Measurements from ENCODE around the gene ZNF518A. TPM values are rescaled to one million over a fixed set of nuclear protein-coding genes. Genes with fewer than 3 reads are reported as not detected.

Gene ZNF518A, protein sequence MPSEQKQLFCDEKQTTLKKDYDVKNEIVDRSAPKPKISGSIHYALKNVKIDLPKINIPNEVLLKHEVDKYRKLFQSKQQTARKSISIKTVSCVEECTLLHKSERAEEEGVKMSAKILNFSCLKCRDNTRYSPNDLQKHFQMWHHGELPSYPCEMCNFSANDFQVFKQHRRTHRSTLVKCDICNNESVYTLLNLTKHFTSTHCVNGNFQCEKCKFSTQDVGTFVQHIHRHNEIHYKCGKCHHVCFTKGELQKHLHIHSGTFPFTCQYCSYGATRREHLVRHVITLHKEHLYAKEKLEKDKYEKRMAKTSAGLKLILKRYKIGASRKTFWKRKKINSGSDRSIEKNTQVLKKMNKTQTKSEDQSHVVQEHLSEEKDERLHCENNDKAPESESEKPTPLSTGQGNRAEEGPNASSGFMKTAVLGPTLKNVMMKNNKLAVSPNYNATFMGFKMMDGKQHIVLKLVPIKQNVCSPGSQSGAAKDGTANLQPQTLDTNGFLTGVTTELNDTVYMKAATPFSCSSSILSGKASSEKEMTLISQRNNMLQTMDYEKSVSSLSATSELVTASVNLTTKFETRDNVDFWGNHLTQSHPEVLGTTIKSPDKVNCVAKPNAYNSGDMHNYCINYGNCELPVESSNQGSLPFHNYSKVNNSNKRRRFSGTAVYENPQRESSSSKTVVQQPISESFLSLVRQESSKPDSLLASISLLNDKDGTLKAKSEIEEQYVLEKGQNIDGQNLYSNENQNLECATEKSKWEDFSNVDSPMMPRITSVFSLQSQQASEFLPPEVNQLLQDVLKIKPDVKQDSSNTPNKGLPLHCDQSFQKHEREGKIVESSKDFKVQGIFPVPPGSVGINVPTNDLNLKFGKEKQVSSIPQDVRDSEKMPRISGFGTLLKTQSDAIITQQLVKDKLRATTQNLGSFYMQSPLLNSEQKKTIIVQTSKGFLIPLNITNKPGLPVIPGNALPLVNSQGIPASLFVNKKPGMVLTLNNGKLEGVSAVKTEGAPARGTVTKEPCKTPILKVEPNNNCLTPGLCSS (N-terminal part only)
- 10 to 100 TPM; 10.7 to 12.1 TPM for total RNA-seq

DNA sequence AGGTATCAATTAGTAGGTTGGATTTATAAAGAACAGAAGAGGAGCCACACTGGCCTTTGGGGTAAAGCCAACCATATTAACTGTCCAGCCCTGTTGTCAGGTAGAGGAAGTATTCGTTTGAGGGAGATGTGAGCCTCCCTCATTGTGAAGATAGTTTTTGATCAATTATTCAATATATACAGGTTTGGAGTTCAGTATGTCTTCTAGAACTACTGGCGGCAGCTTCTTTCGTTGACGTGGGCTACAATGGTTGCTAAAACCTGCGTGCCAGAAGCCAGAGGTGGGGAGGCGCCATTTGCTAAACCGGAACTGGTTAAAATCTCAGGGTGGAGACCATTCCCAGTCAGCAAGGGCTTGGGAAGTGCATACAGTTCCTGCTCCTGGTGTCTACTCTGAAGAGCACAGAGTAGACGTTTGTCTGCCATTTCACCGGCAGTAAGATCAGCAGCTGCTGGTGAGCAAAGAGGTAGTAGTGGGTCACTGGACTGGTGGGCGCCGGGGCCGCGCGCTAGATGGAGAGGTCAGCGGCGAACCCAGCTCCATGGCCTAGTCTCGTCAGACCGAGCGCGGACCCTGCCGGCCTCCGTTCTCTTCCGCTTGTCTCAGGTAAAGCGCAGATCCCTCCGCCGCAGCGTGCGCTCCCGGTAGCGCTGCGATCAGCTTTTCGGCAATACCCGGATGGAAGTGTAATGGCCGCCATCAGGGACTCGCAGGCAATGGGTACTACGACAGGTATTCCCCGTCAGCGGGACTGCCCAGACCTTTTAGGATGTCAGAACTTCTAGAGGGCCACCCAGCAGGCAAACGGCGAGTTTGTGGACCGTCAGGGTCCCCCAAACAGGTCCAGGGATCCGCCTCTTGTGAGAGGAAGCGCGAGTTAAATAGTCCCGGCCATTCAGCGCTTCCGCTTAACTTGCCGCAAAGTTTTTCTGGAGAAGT lies at the start of gene ZNF518A:
Gene ZNF518A, plus strand, starts transcription at position 911 of the 939 bp plus-strand sequence. CDS start 26,026 bp downstream, outside the sequence.
- H3K4me1 Mint-ChIP-seq (ENCODE audit: low read depth) = peaks cover 13% of the 10 kb centered on the region
- H3K27ac Mint-ChIP-seq = peak within 1 kb of the TSS; percentile 99
- intact Hi-C loops (cut with micrococcal nuclease) = loop anchor here (1.0 to 2.0 kb wide), 6 partner anchors 9 to 459 kb away; partner anchors contain the start of genes CC2D2B and CCNJ
- peaks cover 18% of the 10 kb centered on the region for H3K36me3 Mint-ChIP-seq (ENCODE audit: low read depth)
- DNase-seq = peak; percentile 91
- peak within 1 kb of the TSS; percentile 97 for H3K4me3 Mint-ChIP-seq
- H3K9me3 Mint-ChIP-seq = no peaks in the 10 kb centered on the region
- peaks cover 30% of the 10 kb centered on the region for H3K27me3 Mint-ChIP-seq (ENCODE audit: low read depth)
- CTCF ChIA-PET = interaction anchor here (1.0 to 1.9 kb wide), 4 partner anchors 10 to 113 kb away, joined by 3 to 14 read pairs (median 4); no protein-coding TSS in a partner anchor

- Mint-ChIP-seq H3K4me1 (ENCODE audit: low read depth) (no peaks in the 10 kb centered on the region), H3K36me3 (ENCODE audit: low read depth) (peaks cover 19% of the 10 kb centered on the region), H3K9me3 (no peaks in the 10 kb centered on the region), H3K4me3 (no peak overlapping the region), H3K27me3 (ENCODE audit: low read depth) (no peaks in the 10 kb centered on the region), H3K27ac (no peak overlapping the region)
- intact Hi-C loops (cut with micrococcal nuclease) = no loop called here
- CTCF ChIA-PET = no interaction called here
- no peak for DNase-seq
These were observed 47.9 kb upstream of the ZNF518A start for GRCh38 chr10:96082153-96082552.

- CTCF ChIA-PET = no interaction called here
- Mint-ChIP-seq H3K27ac (no peak overlapping the region), H3K4me3 (no peak overlapping the region), H3K27me3 (ENCODE audit: low read depth) (no peaks in the 10 kb centered on the region), H3K9me3 (no peaks in the 10 kb centered on the region), H3K36me3 (ENCODE audit: low read depth) (peaks cover 21% of the 10 kb centered on the region), H3K4me1 (ENCODE audit: low read depth) (no peaks in the 10 kb centered on the region)
- intact Hi-C loops (cut with micrococcal nuclease) = no loop called here
- DNase-seq = no peak
These were observed 47.3 kb upstream of the ZNF518A start for GRCh38 chr10:96082748-96083147.

- Mint-ChIP-seq H3K4me3 (peak overlapping the region; percentile 92), H3K27me3 (ENCODE audit: low read depth) (peaks cover 10% of the 10 kb centered on the region), H3K36me3 (ENCODE audit: low read depth) (peaks cover 10% of the 10 kb centered on the region), H3K4me1 (ENCODE audit: low read depth) (peaks cover 5% of the 10 kb centered on the region), H3K9me3 (no peaks in the 10 kb centered on the region), H3K27ac (no peak overlapping the region)
- CTCF ChIA-PET = interaction anchor here (0.8 to 2.0 kb wide), 2 partner anchors 41 to 395 kb away, joined by 4 to 14 read pairs; partner anchors contain the start of genes TCTN3 and ZNF518A
- DNase-seq = no peak
- intact Hi-C loops (cut with micrococcal nuclease) = loop anchor here (2.0 kb wide), 1 partner anchor 72 kb away; no protein-coding TSS in a partner anchor
These were observed 41.0 kb upstream of the ZNF518A start for GRCh38 chr10:96089116-96089515.

DNA sequence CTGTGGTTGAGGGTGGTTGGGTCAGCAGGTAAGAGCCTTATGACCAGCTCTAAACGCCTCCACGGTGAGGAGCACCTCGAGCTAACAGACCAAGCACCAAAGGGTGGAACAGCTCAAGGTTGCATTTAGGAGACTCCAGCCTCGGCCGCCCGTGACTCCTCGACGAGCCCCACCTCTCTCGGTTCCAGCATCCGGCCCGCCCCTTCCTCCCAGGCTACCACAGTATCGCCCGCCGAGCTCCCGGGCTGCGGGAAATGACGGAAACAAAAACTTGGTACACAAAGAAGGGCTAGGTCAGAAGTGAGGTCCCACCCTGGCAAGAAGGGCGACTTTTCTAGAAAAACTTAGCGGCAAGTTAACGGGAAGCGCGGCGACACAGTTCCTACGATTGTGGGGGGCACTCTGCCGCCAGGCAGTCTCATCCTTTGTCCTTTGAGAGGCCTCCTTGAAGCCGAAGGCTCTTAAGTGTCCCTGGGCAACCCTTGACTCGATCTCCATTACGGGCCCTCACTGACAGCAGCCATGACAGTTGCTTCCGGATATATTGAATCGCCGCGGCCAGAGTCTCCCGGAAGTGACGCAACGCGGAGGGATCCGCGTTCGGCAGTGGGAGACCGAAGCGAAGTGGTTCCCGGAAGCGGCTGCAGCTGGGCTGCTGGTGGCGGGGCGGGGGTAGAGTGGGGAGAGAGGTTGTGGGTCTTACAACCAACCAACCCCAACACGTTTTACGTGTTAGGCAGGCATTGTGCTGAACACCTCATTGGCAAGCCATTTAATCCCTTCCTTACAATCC lies 40.2 kb upstream of the ZNF518A start:
- Mint-ChIP-seq H3K27ac (peak overlapping the region; percentile 98), H3K9me3 (no peaks in the 10 kb centered on the region), H3K36me3 (ENCODE audit: low read depth) (peaks cover 10% of the 10 kb centered on the region), H3K4me3 (peak overlapping the region; percentile 92), H3K4me1 (ENCODE audit: low read depth) (peaks cover 5% of the 10 kb centered on the region), H3K27me3 (ENCODE audit: low read depth) (peaks cover 13% of the 10 kb centered on the region)
- DNase-seq = peak; percentile 95
- CTCF ChIA-PET = interaction anchor here (0.7 to 2.0 kb wide), 4 partner anchors 40 to 396 kb away, joined by 3 to 14 read pairs (median 4); partner anchors contain the start of genes TCTN3 and ZNF518A
- intact Hi-C loops (cut with micrococcal nuclease) = loop anchor here (1.0 to 2.0 kb wide), 6 partner anchors 27 to 396 kb away; partner anchors contain the start of genes CCNJ and ZNF518A

- H3K9me3 Mint-ChIP-seq = no peaks in the 10 kb centered on the region
- H3K4me3 Mint-ChIP-seq = peak overlapping the region; percentile 92
- DNase-seq = no peak
- peaks cover 19% of the 10 kb centered on the region for H3K27me3 Mint-ChIP-seq (ENCODE audit: low read depth)
- peaks cover 7% of the 10 kb centered on the region for H3K36me3 Mint-ChIP-seq (ENCODE audit: low read depth)
- intact Hi-C loops (cut with micrococcal nuclease) = loop anchor here (1.0 to 2.0 kb wide), 5 partner anchors 27 to 396 kb away; partner anchors contain the start of genes CCNJ and ZNF518A
- H3K4me1 Mint-ChIP-seq (ENCODE audit: low read depth) = peaks cover 5% of the 10 kb centered on the region
- CTCF ChIA-PET = interaction anchor here (0.6 to 2.0 kb wide), 4 partner anchors 39 to 138 kb away, joined by 3 to 14 read pairs (median 3); partner anchors contain the start of gene ZNF518A
- peak overlapping the region; percentile 98 for H3K27ac Mint-ChIP-seq
These were observed 39.7 kb upstream of the ZNF518A start for GRCh38 chr10:96090463-96090800.

DNA sequence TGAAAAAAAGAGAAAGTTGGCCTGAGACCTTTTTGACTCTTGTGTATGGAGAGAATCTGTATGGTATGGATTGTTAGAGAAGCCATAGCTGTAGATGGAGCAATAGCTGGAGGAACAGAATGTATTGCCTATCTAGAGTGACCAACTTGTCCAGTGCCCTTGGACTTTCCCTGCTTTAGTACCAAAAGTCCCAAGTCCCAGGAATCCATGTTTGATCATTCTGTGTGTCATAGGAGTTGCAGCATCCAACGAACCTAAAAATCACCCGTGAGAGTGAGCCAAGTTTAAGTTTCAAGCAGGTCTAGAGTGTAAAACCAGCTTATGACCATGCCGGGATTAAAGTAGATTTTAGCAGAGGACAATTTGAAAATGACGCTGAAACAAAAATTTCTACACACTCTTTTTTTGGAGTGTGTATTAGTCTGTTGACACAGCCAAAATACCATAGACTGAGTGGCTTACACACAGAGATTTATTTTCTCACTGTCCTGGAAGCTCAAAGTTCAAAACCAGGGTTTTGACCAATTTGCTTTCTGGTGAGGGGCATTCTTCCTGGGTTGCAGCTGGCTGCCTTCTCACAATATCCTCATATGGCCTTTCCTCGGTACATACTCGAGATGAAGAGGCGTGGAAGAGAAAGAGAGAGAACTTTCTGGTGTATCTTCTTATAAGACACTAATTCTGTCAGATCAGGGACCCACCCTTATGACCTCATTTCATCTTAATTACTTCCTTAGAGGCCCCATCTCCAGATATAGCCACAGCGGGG lies 36.9 kb upstream of the ZNF518A start:
- Mint-ChIP-seq H3K4me1 (ENCODE audit: low read depth) (peaks cover 5% of the 10 kb centered on the region), H3K27ac (no peak overlapping the region), H3K36me3 (ENCODE audit: low read depth) (peaks cover 4% of the 10 kb centered on the region), H3K4me3 (no peak overlapping the region), H3K27me3 (ENCODE audit: low read depth) (peaks cover 40% of the 10 kb centered on the region), H3K9me3 (no peaks in the 10 kb centered on the region)
- intact Hi-C loops (cut with micrococcal nuclease) = no loop called here
- CTCF ChIA-PET = no interaction called here
- DNase-seq = no peak

GRCh38 chr10:96093948-96094347 lies 36.1 kb upstream of the ZNF518A start:
- H3K4me3 Mint-ChIP-seq = no peak overlapping the region
- intact Hi-C loops (cut with micrococcal nuclease) = no loop called here
- DNase-seq = no peak

GRCh38 chr10:96096958-96097357 lies 33.1 kb upstream of the ZNF518A start:
- no peaks in the 10 kb centered on the region for H3K4me1 Mint-ChIP-seq (ENCODE audit: low read depth)
- CTCF ChIA-PET = no interaction called here

More at GRCh38 chr10:96093948-96094347, 36.1 kb upstream of the ZNF518A start:
- CTCF ChIA-PET = no interaction called here
- Mint-ChIP-seq H3K9me3 (no peaks in the 10 kb centered on the region), H3K27ac (no peak overlapping the region), H3K4me1 (ENCODE audit: low read depth) (peaks cover 5% of the 10 kb centered on the region), H3K27me3 (ENCODE audit: low read depth) (peaks cover 44% of the 10 kb centered on the region), H3K36me3 (ENCODE audit: low read depth) (peaks cover 4% of the 10 kb centered on the region)

GRCh38 chr10:96097865-96098264 lies 32.2 kb upstream of the ZNF518A start:
- no peaks in the 10 kb centered on the region for H3K36me3 Mint-ChIP-seq (ENCODE audit: low read depth)
- intact Hi-C loops (cut with micrococcal nuclease) = no loop called here
- H3K27ac Mint-ChIP-seq = no peak overlapping the region
- no peak overlapping the region for H3K4me3 Mint-ChIP-seq
- no peak for DNase-seq
- CTCF ChIA-PET = no interaction called here
- H3K9me3 Mint-ChIP-seq = no peaks in the 10 kb centered on the region
- no peaks in the 10 kb centered on the region for H3K4me1 Mint-ChIP-seq (ENCODE audit: low read depth)
- H3K27me3 Mint-ChIP-seq (ENCODE audit: low read depth) = peaks cover 66% of the 10 kb centered on the region

More at GRCh38 chr10:96096958-96097357, 33.1 kb upstream of the ZNF518A start:
- Mint-ChIP-seq H3K4me3 (no peak overlapping the region), H3K36me3 (ENCODE audit: low read depth) (no peaks in the 10 kb centered on the region), H3K9me3 (no peaks in the 10 kb centered on the region), H3K27me3 (ENCODE audit: low read depth) (peaks cover 64% of the 10 kb centered on the region), H3K27ac (no peak overlapping the region)
- intact Hi-C loops (cut with micrococcal nuclease) = no loop called here
- DNase-seq = no peak
